ENCODE results near the gene PBX1. TPM values are rescaled to one million over a fixed set of nuclear protein-coding genes. Genes with fewer than 3 reads are reported as not detected.
A peak's percentile ranks its signal among the peaks of the same experiment; 100 is the strongest.

Gene PBX1
- total and polyA plus RNA-seq, 2 experiments from 2014 or later: 40.0 to 104 TPM

- TF ChIP-seq ZNF462 (CRISPR knock-in tag; IDR thresholded peaks at IDR 0.05): no peak
Measured at GRCh38 chr1:164596172-164596571, 37.2 kb downstream of the PBX1 start (continued).

GRCh38 chr1:164598719-164599118, 39.7 kb downstream of the PBX1 start:
- no peak overlapping the region for H3K4me3 Mint-ChIP-seq
- peaks cover 22% of the 10 kb centered on the region for H4K20me1 ChIP-seq (replicated peaks; ENCODE audit: insufficient read depth)
- no peak overlapping the region for H3K4me3 ChIP-seq
- no peaks in the 10 kb centered on the region for H3K27me3 ChIP-seq (ENCODE audit: insufficient read depth)
- H3K27ac ChIP-seq (ENCODE audit: low read depth): no peak overlapping the region
- peaks cover 70% of the 10 kb centered on the region for H3K4me1 ChIP-seq (ENCODE audit: insufficient read depth)
- no peaks in the 10 kb centered on the region for H3F3A ChIP-seq (replicated peaks; ENCODE audit: low read depth)
- peaks cover 23% of the 10 kb centered on the region for H3K36me3 Mint-ChIP-seq (ENCODE audit: low read depth)
- no peaks in the 10 kb centered on the region for H3K9me2 ChIP-seq (ENCODE audit: insufficient read depth)
- peaks cover 80% of the 10 kb centered on the region for H3K79me2 ChIP-seq (replicated peaks; ENCODE audit: insufficient read depth)
- ATAC-seq (no peak), DNase-seq (ENCODE audit: low spot score) (no peak)
- TF ChIP-seq STAT1 (IDR thresholded peaks at IDR 0.05; ENCODE audit: unreplicated experiment) (no peak), ETS1 (IDR thresholded peaks at IDR 0.05) (no peak), REST (IDR thresholded peaks at IDR 0.05; ENCODE audit: unreplicated experiment) (no peak), ZNF114 (CRISPR knock-in tag; IDR thresholded peaks at IDR 0.05) (no peak), EZH2phosphoT487 (IDR thresholded peaks at IDR 0.05; ENCODE audit: unreplicated experiment) (no peak), CTCF (conservative IDR thresholded peaks at IDR 0.05; ENCODE audit: low read depth in 2 of 2) (no peak)
- no peak overlapping the region for H3K4me2 ChIP-seq
- H3K27me3 Mint-ChIP-seq (ENCODE audit: insufficient read depth, low read depth, poor library complexity): peaks cover 3% of the 10 kb centered on the region
- no peaks in the 10 kb centered on the region for H3K9me3 Mint-ChIP-seq
- H3K36me3 ChIP-seq (ENCODE audit: insufficient read depth): no peaks in the 10 kb centered on the region
- no peak overlapping the region for H2AFZ ChIP-seq
- H3K27ac Mint-ChIP-seq: peak overlapping the region; percentile 28; the same call in 1 of the 2 replicates
- H3K4me1 Mint-ChIP-seq: peaks cover 80% of the 10 kb centered on the region

All from GM23338 (cell line).